ENCODE results near the gene IGFBP4.

Gene IGFBP4

DNA sequence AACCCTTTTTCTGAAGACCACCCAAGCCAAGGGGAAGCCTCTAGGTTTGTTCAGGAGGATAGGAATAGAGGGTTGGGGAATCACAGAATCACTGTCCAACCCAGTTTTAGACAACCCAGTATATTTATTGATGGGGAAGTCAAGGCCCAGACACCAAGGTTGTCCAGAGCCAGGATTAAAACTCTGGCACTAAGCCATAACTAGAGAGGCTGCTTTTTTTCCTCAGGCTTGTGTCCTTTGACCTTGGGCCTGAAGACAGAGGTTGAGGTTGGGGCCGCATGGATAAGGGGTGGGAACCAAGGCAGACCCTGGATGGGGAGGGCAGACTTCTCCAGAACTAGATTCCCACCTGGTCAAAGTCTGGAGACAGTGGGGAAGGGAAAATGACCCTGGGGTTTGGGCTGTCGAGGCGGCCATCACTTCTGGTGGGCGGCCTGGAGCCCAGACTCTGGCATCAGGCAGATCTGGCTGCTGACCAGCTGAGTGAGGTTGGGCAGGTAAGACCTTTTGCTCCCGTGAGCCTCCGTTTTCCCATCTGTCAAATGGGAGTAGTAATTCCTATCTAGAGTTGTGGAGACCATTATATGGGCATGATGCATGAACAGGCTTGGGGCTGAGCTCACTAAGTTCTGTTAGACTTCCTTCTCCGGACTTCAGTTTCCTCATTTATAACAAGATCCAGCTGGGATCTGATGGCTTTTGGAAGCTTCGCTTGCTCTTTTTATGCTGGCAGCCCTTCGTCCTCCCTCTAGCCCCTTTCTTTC is 17.9 kb downstream of the IGFBP4 start:
- DNase-seq: no peak

DNA sequence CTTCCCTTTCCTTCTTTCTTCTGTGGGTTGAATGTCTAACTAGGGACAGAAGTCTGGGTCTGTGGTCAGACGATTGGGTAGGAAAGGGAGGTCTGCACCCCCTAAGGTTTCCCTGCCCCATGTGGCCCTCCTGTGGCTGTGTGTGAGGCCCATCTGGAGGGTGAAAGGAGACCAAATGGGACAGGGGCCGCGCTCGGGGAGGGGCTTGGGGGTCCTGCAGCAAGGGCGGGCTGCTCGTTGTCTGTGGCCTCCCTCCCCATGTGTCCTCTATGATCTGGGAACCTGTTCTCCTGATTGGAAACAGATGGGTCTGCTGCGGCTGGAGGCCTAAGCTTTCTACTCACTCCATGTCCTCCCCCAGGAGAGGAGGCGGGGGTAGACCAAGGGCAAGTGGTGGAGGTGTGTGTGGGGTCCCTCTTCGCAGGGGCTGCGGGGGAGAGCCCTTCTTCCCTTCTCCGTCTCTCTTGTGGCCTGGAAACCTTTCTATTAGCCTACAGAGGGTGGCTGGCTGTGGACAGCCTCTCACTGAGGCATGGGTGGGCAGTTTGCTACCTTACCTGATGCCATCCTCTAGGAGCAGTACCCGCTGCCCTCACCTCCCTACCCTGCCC is 18.6 kb downstream of the IGFBP4 start:
- Histone ChIP-seq H3K9me3 (ENCODE audit: control insufficient read depth, low read length) (no peaks in the 10 kb centered on the region), H3K4me3 (ENCODE audit: insufficient read depth, low read depth, low read length, poor library complexity, severe bottlenecking) (no peak overlapping the region), H3K27ac (ENCODE audit: insufficient read depth, low read length, poor library complexity, severe bottlenecking) (no peak overlapping the region), H3K36me3 (ENCODE audit: control insufficient read depth, insufficient read depth, low read length) (no peaks in the 10 kb centered on the region), H3K27me3 (replicated peaks; ENCODE audit: control insufficient read depth, insufficient read depth, low read length, poor library complexity, severe bottlenecking) (no peaks in the 10 kb centered on the region), H3K4me1 (ENCODE audit: control insufficient read depth, insufficient read depth, low read length, poor library complexity, severe bottlenecking) (no peaks in the 10 kb centered on the region)
- no peak for DNase-seq

More for the DNA sequence above, 17.9 kb downstream of the IGFBP4 start:
- Histone ChIP-seq H3K27ac (ENCODE audit: insufficient read depth, low read length, poor library complexity, severe bottlenecking) (no peak overlapping the region), H3K4me3 (ENCODE audit: insufficient read depth, low read depth, low read length, poor library complexity, severe bottlenecking) (no peak overlapping the region), H3K4me1 (ENCODE audit: control insufficient read depth, insufficient read depth, low read length, poor library complexity, severe bottlenecking) (no peaks in the 10 kb centered on the region), H3K36me3 (ENCODE audit: control insufficient read depth, insufficient read depth, low read length) (no peaks in the 10 kb centered on the region), H3K9me3 (ENCODE audit: control insufficient read depth, low read length) (no peaks in the 10 kb centered on the region), H3K27me3 (replicated peaks; ENCODE audit: control insufficient read depth, insufficient read depth, low read length, poor library complexity, severe bottlenecking) (no peaks in the 10 kb centered on the region)

GRCh38 chr17:40462343-40463121 is 19.3 kb downstream of the IGFBP4 start:
- DNase-seq: no peak
- Histone ChIP-seq H3K4me1 (ENCODE audit: control insufficient read depth, insufficient read depth, low read length, poor library complexity, severe bottlenecking) (no peaks in the 10 kb centered on the region), H3K27ac (ENCODE audit: insufficient read depth, low read length, poor library complexity, severe bottlenecking) (no peak overlapping the region), H3K27me3 (replicated peaks; ENCODE audit: control insufficient read depth, insufficient read depth, low read length, poor library complexity, severe bottlenecking) (no peaks in the 10 kb centered on the region), H3K4me3 (ENCODE audit: insufficient read depth, low read depth, low read length, poor library complexity, severe bottlenecking) (no peak overlapping the region), H3K36me3 (ENCODE audit: control insufficient read depth, insufficient read depth, low read length) (no peaks in the 10 kb centered on the region), H3K9me3 (ENCODE audit: control insufficient read depth, low read length) (no peaks in the 10 kb centered on the region)

GRCh38 chr17:40463122-40463550 is 19.9 kb downstream of the IGFBP4 start:
- Histone ChIP-seq H3K9me3 (ENCODE audit: control insufficient read depth, low read length) (no peaks in the 10 kb centered on the region), H3K4me1 (ENCODE audit: control insufficient read depth, insufficient read depth, low read length, poor library complexity, severe bottlenecking) (no peaks in the 10 kb centered on the region), H3K4me3 (ENCODE audit: insufficient read depth, low read depth, low read length, poor library complexity, severe bottlenecking) (no peak overlapping the region), H3K36me3 (ENCODE audit: control insufficient read depth, insufficient read depth, low read length) (no peaks in the 10 kb centered on the region), H3K27me3 (replicated peaks; ENCODE audit: control insufficient read depth, insufficient read depth, low read length, poor library complexity, severe bottlenecking) (no peaks in the 10 kb centered on the region), H3K27ac (ENCODE audit: insufficient read depth, low read length, poor library complexity, severe bottlenecking) (no peak overlapping the region)
- no peak for DNase-seq

- no peaks in the 10 kb centered on the region for H3K36me3 ChIP-seq (ENCODE audit: control insufficient read depth, insufficient read depth, low read length)
- no peak for DNase-seq
- no peak overlapping the region for H3K4me3 ChIP-seq (ENCODE audit: insufficient read depth, low read depth, low read length, poor library complexity, severe bottlenecking)
- no peaks in the 10 kb centered on the region for H3K4me1 ChIP-seq (ENCODE audit: control insufficient read depth, insufficient read depth, low read length, poor library complexity, severe bottlenecking)
- H3K27me3 ChIP-seq (replicated peaks; ENCODE audit: control insufficient read depth, insufficient read depth, low read length, poor library complexity, severe bottlenecking): no peaks in the 10 kb centered on the region
- H3K9me3 ChIP-seq (ENCODE audit: control insufficient read depth, low read length): no peaks in the 10 kb centered on the region
- H3K27ac ChIP-seq (ENCODE audit: insufficient read depth, low read length, poor library complexity, severe bottlenecking): no peak overlapping the region
Measured at GRCh38 chr17:40464392-40464855, 21.2 kb downstream of the IGFBP4 start.

- Histone ChIP-seq H3K36me3 (ENCODE audit: control insufficient read depth, insufficient read depth, low read length) (no peaks in the 10 kb centered on the region), H3K9me3 (ENCODE audit: control insufficient read depth, low read length) (no peaks in the 10 kb centered on the region), H3K4me3 (ENCODE audit: insufficient read depth, low read depth, low read length, poor library complexity, severe bottlenecking) (no peak overlapping the region), H3K27me3 (replicated peaks; ENCODE audit: control insufficient read depth, insufficient read depth, low read length, poor library complexity, severe bottlenecking) (no peaks in the 10 kb centered on the region), H3K27ac (ENCODE audit: insufficient read depth, low read length, poor library complexity, severe bottlenecking) (no peak overlapping the region), H3K4me1 (ENCODE audit: control insufficient read depth, insufficient read depth, low read length, poor library complexity, severe bottlenecking) (no peaks in the 10 kb centered on the region)
- DNase-seq: no peak
Measured at GRCh38 chr17:40466298-40466971, 23.2 kb downstream of the IGFBP4 start.

DNA sequence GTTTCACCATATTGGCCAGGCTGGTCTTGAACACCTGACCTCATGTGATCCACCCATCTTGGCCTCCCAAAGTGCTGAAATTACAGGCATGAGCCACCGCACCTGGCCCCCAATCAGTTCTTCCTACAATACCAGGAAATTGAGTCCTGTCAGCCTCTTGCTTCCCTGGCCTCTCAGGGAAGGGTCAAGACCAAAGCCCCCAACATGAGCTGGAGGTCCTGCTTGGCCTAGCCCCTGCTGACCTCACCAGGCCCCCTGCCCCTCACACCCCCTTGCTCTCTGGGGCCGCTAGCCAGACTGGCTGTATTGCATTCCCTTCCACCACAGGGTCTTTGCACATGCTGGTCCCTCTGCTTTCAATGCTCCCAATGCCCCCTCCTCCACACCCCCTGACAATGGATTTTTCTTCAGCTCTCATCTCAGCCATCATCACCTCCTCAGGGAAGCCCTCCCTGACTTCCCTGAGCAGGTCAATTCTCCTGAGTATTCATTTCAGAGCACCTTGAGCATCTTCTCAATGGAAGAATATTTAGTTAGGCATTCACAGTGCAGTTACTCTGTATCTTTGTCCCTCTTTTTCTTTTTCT is 24.1 kb downstream of the IGFBP4 start:
- Histone ChIP-seq H3K27me3 (replicated peaks; ENCODE audit: control insufficient read depth, insufficient read depth, low read length, poor library complexity, severe bottlenecking) (no peaks in the 10 kb centered on the region), H3K27ac (ENCODE audit: insufficient read depth, low read length, poor library complexity, severe bottlenecking) (no peak overlapping the region), H3K9me3 (ENCODE audit: control insufficient read depth, low read length) (no peaks in the 10 kb centered on the region), H3K4me1 (ENCODE audit: control insufficient read depth, insufficient read depth, low read length, poor library complexity, severe bottlenecking) (no peaks in the 10 kb centered on the region), H3K4me3 (ENCODE audit: insufficient read depth, low read depth, low read length, poor library complexity, severe bottlenecking) (no peak overlapping the region), H3K36me3 (ENCODE audit: control insufficient read depth, insufficient read depth, low read length) (no peaks in the 10 kb centered on the region)
- no peak for DNase-seq

DNA sequence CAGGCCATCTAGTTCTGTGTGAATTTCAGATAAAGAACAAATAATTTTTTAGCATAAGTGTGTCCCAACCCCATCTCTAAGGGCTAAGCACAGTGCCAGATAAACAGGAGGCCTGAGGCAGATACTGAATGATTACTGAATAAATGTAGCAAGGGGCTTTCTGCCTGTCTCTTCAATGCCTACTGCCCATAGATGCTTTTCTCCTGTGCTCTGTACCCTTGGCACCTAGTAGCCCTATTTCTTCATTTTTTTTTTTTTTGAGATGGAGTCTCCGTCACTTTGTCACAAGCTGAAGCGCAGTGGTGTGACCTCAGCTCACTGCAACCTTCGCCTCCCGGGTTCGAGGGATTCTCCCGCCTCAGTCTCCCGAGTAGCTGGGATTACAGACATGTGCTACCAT is 25.3 kb downstream of the IGFBP4 start:
- Histone ChIP-seq H3K4me1 (ENCODE audit: control insufficient read depth, insufficient read depth, low read length, poor library complexity, severe bottlenecking) (no peaks in the 10 kb centered on the region), H3K9me3 (ENCODE audit: control insufficient read depth, low read length) (no peaks in the 10 kb centered on the region), H3K27ac (ENCODE audit: insufficient read depth, low read length, poor library complexity, severe bottlenecking) (no peak overlapping the region), H3K4me3 (ENCODE audit: insufficient read depth, low read depth, low read length, poor library complexity, severe bottlenecking) (no peak overlapping the region), H3K36me3 (ENCODE audit: control insufficient read depth, insufficient read depth, low read length) (no peaks in the 10 kb centered on the region), H3K27me3 (replicated peaks; ENCODE audit: control insufficient read depth, insufficient read depth, low read length, poor library complexity, severe bottlenecking) (no peaks in the 10 kb centered on the region)
- DNase-seq: no peak

GRCh38 chr17:40469805-40470675 is 26.8 kb downstream of the IGFBP4 start:
- no peak overlapping the region for H3K27ac ChIP-seq (ENCODE audit: insufficient read depth, low read length, poor library complexity, severe bottlenecking)
- no peaks in the 10 kb centered on the region for H3K36me3 ChIP-seq (ENCODE audit: control insufficient read depth, insufficient read depth, low read length)
- DNase-seq: no peak

More at GRCh38 chr17:40469805-40470675, 26.8 kb downstream of the IGFBP4 start:
- H3K4me1 ChIP-seq (ENCODE audit: control insufficient read depth, insufficient read depth, low read length, poor library complexity, severe bottlenecking): no peaks in the 10 kb centered on the region
- H3K9me3 ChIP-seq (ENCODE audit: control insufficient read depth, low read length): no peaks in the 10 kb centered on the region
- no peak overlapping the region for H3K4me3 ChIP-seq (ENCODE audit: insufficient read depth, low read depth, low read length, poor library complexity, severe bottlenecking)
- no peaks in the 10 kb centered on the region for H3K27me3 ChIP-seq (replicated peaks; ENCODE audit: control insufficient read depth, insufficient read depth, low read length, poor library complexity, severe bottlenecking)
